ENCODE measurements around the gene RELN. TPM values are rescaled to one million over a fixed set of nuclear protein-coding genes. Genes with fewer than 3 reads are reported as not detected.

Gene RELN
- total RNA-seq, 1 experiment from 2014 or later, result 8.0 TPM

DNA sequence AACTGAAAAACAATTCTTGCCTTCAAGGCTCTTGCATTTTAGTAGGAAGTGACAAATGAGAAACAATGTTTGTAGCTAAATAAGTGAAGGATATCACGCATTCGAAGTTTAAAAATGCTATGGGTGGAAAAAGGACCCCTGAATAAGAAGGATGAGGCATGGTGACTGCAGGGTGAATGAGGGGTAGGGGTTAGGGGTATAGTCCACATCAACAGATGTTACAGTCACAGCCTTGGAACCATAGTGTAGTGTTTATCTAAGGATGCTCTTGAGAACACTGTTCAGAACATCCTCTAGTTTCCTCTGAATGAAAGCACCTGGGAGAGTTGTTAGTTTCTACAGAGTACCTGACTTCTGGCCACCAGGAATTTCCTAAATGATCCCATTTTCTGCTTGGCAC lies 157.0 kb downstream of the RELN start:
- no peaks in the 10 kb centered on the region for H3K4me1 ChIP-seq (ENCODE audit: insufficient read depth, low read length)
- no peak overlapping the region for H3K4me2 ChIP-seq (ENCODE audit: low read length)
- no peaks in the 10 kb centered on the region for H4K20me1 ChIP-seq (ENCODE audit: low read length)
- intact Hi-C loops (cut with micrococcal nuclease), result no loop called here
- DNase-seq (no peak), ATAC-seq (no peak)
- no peaks in the 10 kb centered on the region for H3F3A ChIP-seq (ENCODE audit: low read length, unreplicated experiment)
- ChIA-PET CTCF (no interaction called here), POLR2A (ENCODE audit: unreplicated experiment) (no interaction called here)
- H3K9me3 ChIP-seq (ENCODE audit: low read length), result no peaks in the 10 kb centered on the region
- H2AFZ ChIP-seq (ENCODE audit: low read length), result no peak overlapping the region
- H3K4me3 ChIP-seq (ENCODE audit: low read length), result no peak overlapping the region
- H3K27me3 ChIP-seq (ENCODE audit: low read length), result peaks cover 21% of the 10 kb centered on the region; the same call in 1 of the 2 replicates
- H3K27ac ChIP-seq (ENCODE audit: low read length), result no peak overlapping the region
- no TSS peak for BruUV-seq (replicated peaks)
- H3K9ac ChIP-seq (ENCODE audit: low read length), result no peak overlapping the region
- no peaks in the 10 kb centered on the region for H3K9me2 ChIP-seq (replicated peaks; ENCODE audit: low read length)
- H3K36me3 ChIP-seq (ENCODE audit: low read depth, low read length), result no peaks in the 10 kb centered on the region
- no peaks in the 10 kb centered on the region for H3K79me2 ChIP-seq (ENCODE audit: low read length)
- TF ChIP-seq EZH2phosphoT487 (IDR thresholded peaks at IDR 0.05; ENCODE audit: borderline replicate concordance, low read length), result no peak
- TF ChIP-seq, protein P1, sequence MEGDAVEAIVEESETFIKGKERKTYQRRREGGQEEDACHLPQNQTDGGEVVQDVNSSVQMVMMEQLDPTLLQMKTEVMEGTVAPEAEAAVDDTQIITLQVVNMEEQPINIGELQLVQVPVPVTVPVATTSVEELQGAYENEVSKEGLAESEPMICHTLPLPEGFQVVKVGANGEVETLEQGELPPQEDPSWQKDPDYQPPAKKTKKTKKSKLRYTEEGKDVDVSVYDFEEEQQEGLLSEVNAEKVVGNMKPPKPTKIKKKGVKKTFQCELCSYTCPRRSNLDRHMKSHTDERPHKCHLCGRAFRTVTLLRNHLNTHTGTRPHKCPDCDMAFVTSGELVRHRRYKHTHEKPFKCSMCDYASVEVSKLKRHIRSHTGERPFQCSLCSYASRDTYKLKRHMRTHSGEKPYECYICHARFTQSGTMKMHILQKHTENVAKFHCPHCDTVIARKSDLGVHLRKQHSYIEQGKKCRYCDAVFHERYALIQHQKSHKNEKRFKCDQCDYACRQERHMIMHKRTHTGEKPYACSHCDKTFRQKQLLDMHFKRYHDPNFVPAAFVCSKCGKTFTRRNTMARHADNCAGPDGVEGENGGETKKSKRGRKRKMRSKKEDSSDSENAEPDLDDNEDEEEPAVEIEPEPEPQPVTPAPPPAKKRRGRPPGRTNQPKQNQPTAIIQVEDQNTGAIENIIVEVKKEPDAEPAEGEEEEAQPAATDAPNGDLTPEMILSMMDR (conservative IDR thresholded peaks at IDR 0.05; ENCODE audit: low read depth, low read length), result no peak
- TF ChIP-seq EZH2 (IDR thresholded peaks at IDR 0.05; ENCODE audit: low read length, unreplicated experiment), result no peak

DNA sequence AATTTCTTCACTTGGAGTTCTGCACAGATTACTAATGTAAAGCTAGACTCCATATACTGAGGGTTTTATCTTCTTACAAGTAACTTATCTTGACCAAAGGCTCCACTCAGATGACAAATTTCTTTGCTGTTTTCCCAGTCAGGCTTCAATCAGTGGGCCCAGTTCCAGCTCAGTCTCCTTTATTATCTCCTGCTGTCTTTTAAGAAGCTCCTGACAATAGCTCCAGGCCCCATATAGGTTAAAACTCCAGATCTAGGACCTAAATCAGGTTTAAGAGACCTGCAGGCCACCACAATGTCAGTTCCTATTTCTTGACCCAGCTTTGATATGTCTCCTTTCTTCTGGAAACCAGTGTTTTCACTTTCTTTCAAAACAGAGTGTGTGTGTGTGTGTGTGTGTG lies 165.2 kb downstream of the RELN start:
- no TSS peak for BruUV-seq (replicated peaks)
- Histone ChIP-seq H3K9me3 (ENCODE audit: low read length) (no peaks in the 10 kb centered on the region), H3K9ac (ENCODE audit: low read length) (no peak overlapping the region), H3K4me3 (ENCODE audit: low read length) (no peak overlapping the region), H4K20me1 (ENCODE audit: low read length) (no peaks in the 10 kb centered on the region), H2AFZ (ENCODE audit: low read length) (no peak overlapping the region), H3K9me2 (replicated peaks; ENCODE audit: low read length) (no peaks in the 10 kb centered on the region), H3K27me3 (ENCODE audit: low read length) (peaks cover 14% of the 10 kb centered on the region; the same call in 1 of the 2 replicates), H3K4me2 (ENCODE audit: low read length) (no peak overlapping the region), H3K79me2 (ENCODE audit: low read length) (no peaks in the 10 kb centered on the region), H3F3A (ENCODE audit: low read length, unreplicated experiment) (no peaks in the 10 kb centered on the region), H3K36me3 (ENCODE audit: low read depth, low read length) (no peaks in the 10 kb centered on the region), H3K27ac (ENCODE audit: low read length) (no peak overlapping the region), H3K4me1 (ENCODE audit: insufficient read depth, low read length) (no peaks in the 10 kb centered on the region)
- ATAC-seq (no peak), DNase-seq (no peak)
- POLR2A ChIA-PET (ENCODE audit: unreplicated experiment), result no interaction called here
- intact Hi-C loops (cut with micrococcal nuclease), result no loop called here
- CTCF ChIA-PET, result no interaction called here
- TF ChIP-seq, protein P1 (conservative IDR thresholded peaks at IDR 0.05; ENCODE audit: low read depth, low read length), result no peak
- TF ChIP-seq EZH2 (IDR thresholded peaks at IDR 0.05; ENCODE audit: low read length, unreplicated experiment) (no peak), EZH2phosphoT487 (IDR thresholded peaks at IDR 0.05; ENCODE audit: borderline replicate concordance, low read length) (no peak)

DNA sequence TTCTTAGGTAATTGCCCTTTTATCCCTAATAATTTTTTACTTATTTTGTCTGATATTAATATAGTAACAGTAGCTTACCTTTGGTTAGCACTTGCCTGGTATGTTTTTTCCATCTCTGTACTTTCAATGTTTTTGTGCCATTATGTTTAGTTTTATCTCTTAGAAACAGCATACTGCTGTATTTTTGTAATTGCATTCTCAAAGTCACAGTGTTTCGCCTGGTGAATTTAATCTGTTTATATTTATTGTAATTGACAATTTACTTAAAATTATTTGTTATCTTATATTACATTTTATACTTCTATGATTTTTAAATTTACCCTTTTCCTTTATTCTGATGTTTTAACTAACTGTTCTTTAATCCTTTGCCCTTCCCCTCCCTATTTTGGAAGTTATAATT lies 166.4 kb downstream of the RELN start:
- H3K27ac ChIP-seq (ENCODE audit: low read length), result no peak overlapping the region
- TF ChIP-seq, protein P1 (conservative IDR thresholded peaks at IDR 0.05; ENCODE audit: low read depth, low read length), result no peak
- TF ChIP-seq EZH2 (IDR thresholded peaks at IDR 0.05; ENCODE audit: low read length, unreplicated experiment) (no peak), EZH2phosphoT487 (IDR thresholded peaks at IDR 0.05; ENCODE audit: borderline replicate concordance, low read length) (no peak)
- H3F3A ChIP-seq (ENCODE audit: low read length, unreplicated experiment), result no peaks in the 10 kb centered on the region
- BruUV-seq (replicated peaks), result no TSS peak
- no peaks in the 10 kb centered on the region for H3K36me3 ChIP-seq (ENCODE audit: low read depth, low read length)
- no peak overlapping the region for H3K9ac ChIP-seq (ENCODE audit: low read length)
- CTCF ChIA-PET, result no interaction called here
- peaks cover 4% of the 10 kb centered on the region; the same call in 1 of the 2 replicates for H3K27me3 ChIP-seq (ENCODE audit: low read length)
- ATAC-seq (no peak), DNase-seq (no peak)
- no peaks in the 10 kb centered on the region for H3K9me2 ChIP-seq (replicated peaks; ENCODE audit: low read length)
- no peaks in the 10 kb centered on the region for H3K4me1 ChIP-seq (ENCODE audit: insufficient read depth, low read length)
- H3K4me3 ChIP-seq (ENCODE audit: low read length), result no peak overlapping the region
- no peaks in the 10 kb centered on the region for H4K20me1 ChIP-seq (ENCODE audit: low read length)
- H3K9me3 ChIP-seq (ENCODE audit: low read length), result no peaks in the 10 kb centered on the region
- no peak overlapping the region for H2AFZ ChIP-seq (ENCODE audit: low read length)
- H3K79me2 ChIP-seq (ENCODE audit: low read length), result no peaks in the 10 kb centered on the region
- POLR2A ChIA-PET (ENCODE audit: unreplicated experiment), result no interaction called here
- no peak overlapping the region for H3K4me2 ChIP-seq (ENCODE audit: low read length)
- intact Hi-C loops (cut with micrococcal nuclease), result no loop called here
